K562 (cell line): ENCODE measurements around the gene SMG6. TPM values are rescaled to one million over a fixed set of nuclear protein-coding genes. Genes with fewer than 3 reads are reported as not detected.
A peak's percentile ranks its signal among the peaks of the same experiment; 100 is the strongest.

Experiments
- ATAC-seq: fragments of 200-7000 bp; cut with Tn5 transposase; 3 replicates; pipeline ENCODE4 v1.9.1; 2020; ENCODE audit warnings: moderate library complexity
- BruUV-seq: library from RNA; stranded (reverse); fragments of 400-500 nt; replicated peaks from 2 replicates; lab custom pipeline; 2021; lab: Mats Ljungman, UMichigan
- CTCF ChIA-PET: fragments of 300-600 bp; formaldehyde crosslinking; extraction: SDS; loops from one replicate; lab custom pipeline; 2021; ENCODE audit warnings: low intra/inter-chr PET ratio; lab: Yijun Ruan, JAX
- POLR2A ChIA-PET: fragments of 300-600, 350-650 bp; sonication (Branson Sonifier 250); formaldehyde crosslinking; extraction: SDS; loops from one replicate; lab custom pipeline; 2021; ENCODE audit warnings: antibody characterized with exemption, inconsistent platforms; lab: Yijun Ruan, JAX
- DNase-seq, 4 experiments: peaks; one replicate each; pipeline versions ENCODE4 v3.0.0 to v3.0.0-alpha.2; 2011 to 2018; ENCODE audit warnings: low spot score in 3 of 4, mixed read lengths in 3 of 4; ENCODE audit errors: extremely low read depth in 1 of 4
- FAIRE-seq: peaks from 2 replicates; lab custom pipeline; 2011; peaks lifted over from hg19 to GRCh38; lab: Jason Lieb, UNC
- H2AFZ ChIP-seq: 2 replicates; pipeline ENCODE4 v1.6.0; 2011; ENCODE audit warnings: low read depth, low read length, control low read depth, inconsistent platforms
- H3K27ac ChIP-seq: fragments of 200-600 bp; 3 replicates; pipeline ENCODE4 v1.8.0; 2011; ENCODE audit warnings: low read depth, mild to moderate bottlenecking, control low read depth, inconsistent platforms, low read length, moderate library complexity, mixed read lengths; ENCODE audit errors: extremely low read depth
- H3K27me3 ChIP-seq, 2 experiments: fragments of 300-600 bp in 1 of 2; 2 replicates in 1 of 2; 3 replicates in 1 of 2; pipeline versions ENCODE4 v1.6.0 to v1.8.0; 2011; ENCODE audit warnings: inconsistent platforms in 2 of 2, low read length in 2 of 2, mild to moderate bottlenecking in 1 of 2, mixed read lengths in 1 of 2, moderate library complexity in 1 of 2; ENCODE audit not compliant: control insufficient read depth in 2 of 2, insufficient read depth in 2 of 2
- H3K36me3 ChIP-seq: fragments of 300-600 bp; 3 replicates; pipeline ENCODE4 v1.8.0; 2011; ENCODE audit warnings: mild to moderate bottlenecking, low read length, inconsistent platforms; ENCODE audit not compliant: control insufficient read depth, insufficient read depth
- H3K4me1 ChIP-seq, 2 experiments: fragments of 200-600 bp in 1 of 2; replicated peaks in 1 of 2; 2 replicates in 1 of 2; 3 replicates in 1 of 2; pipeline versions ENCODE4 v1.5.1 to v1.8.0; 2011; ENCODE audit warnings: inconsistent platforms in 2 of 2, low read length in 2 of 2, mild to moderate bottlenecking in 1 of 2, mixed read lengths in 1 of 2, moderate library complexity in 1 of 2; ENCODE audit not compliant: control insufficient read depth in 2 of 2, insufficient read depth in 2 of 2
- H3K4me2 ChIP-seq: 2 replicates; pipeline ENCODE4 v1.6.1; 2011; ENCODE audit warnings: low read length, control low read depth, inconsistent platforms, mixed read lengths; ENCODE audit not compliant: insufficient read depth
- H3K4me3 ChIP-seq: fragments of 200-600 bp; sonication (generic), shearing (Covaris generic); 2 replicates; pipeline ENCODE4 v1.5.1; 2016; ENCODE audit warnings: control low read depth, inconsistent platforms
- H3K79me2 ChIP-seq: fragments of 200-600 bp; 3 replicates; pipeline ENCODE4 v1.8.0; 2011; ENCODE audit warnings: low read length, inconsistent platforms; ENCODE audit not compliant: control insufficient read depth, insufficient read depth
- H3K9ac ChIP-seq, 2 experiments: 2 replicates each; pipeline versions ENCODE4 v1.6.0 to v1.6.1; 2011; ENCODE audit warnings: low read depth in 2 of 2, low read length in 2 of 2, control low read depth in 1 of 2, inconsistent platforms in 1 of 2, mild to moderate bottlenecking in 1 of 2, mixed read lengths in 1 of 2; ENCODE audit not compliant: insufficient read depth in 1 of 2
- H3K9me1 ChIP-seq: one replicate; pipeline ENCODE4 v1.6.0; 2011; ENCODE audit warnings: inconsistent platforms, mild to moderate bottlenecking, low read length, moderate library complexity; ENCODE audit not compliant: control insufficient read depth, insufficient read depth
- H3K9me3 ChIP-seq: replicated peaks from 2 replicates; pipeline ENCODE4 v1.5.1; 2011; ENCODE audit warnings: low read depth, low read length, inconsistent platforms; ENCODE audit not compliant: control insufficient read depth, insufficient read depth
- H4K20me1 ChIP-seq: replicated peaks from 2 replicates; pipeline ENCODE4 v1.6.1; 2011; ENCODE audit warnings: low read length, inconsistent platforms, mixed read lengths; ENCODE audit not compliant: control insufficient read depth, insufficient read depth
- CTCF ChIP-seq, 3 experiments: IDR thresholded peaks in 2 of 3; conservative IDR thresholded peaks in 1 of 3; 2 replicates each; pipeline ENCODE4 v1.5.1; 2011 to 2012; ENCODE audit warnings: low read length in 3 of 3, mild to moderate bottlenecking in 3 of 3, control low read depth in 2 of 3, improper control_type of control experiment in 1 of 3, inconsistent platforms in 1 of 3, low read depth in 1 of 3, mixed read lengths in 1 of 3, moderate library complexity in 1 of 3; ENCODE audit not compliant: insufficient read depth in 2 of 3
- KLF16 ChIP-seq: IDR thresholded peaks from 2 replicates; pipeline ENCODE4 v1.6.1; 2016; ENCODE audit warnings: antibody characterized with exemption
- NR2C1 ChIP-seq, 2 experiments: fragments of 450-650 bp; IDR thresholded peaks; 2 replicates each; pipeline ENCODE4 v1.6.1; 2017; ENCODE audit warnings: mild to moderate bottlenecking in 2 of 2, antibody characterized with exemption in 1 of 2, inconsistent platforms in 1 of 2, missing compliant biosample characterization in 1 of 2, missing genetic modification characterization in 1 of 2
- NR2C2 ChIP-seq, 2 experiments: fragments of 200-800 bp in 1 of 2; sonication (Bioruptor generic) in 1 of 2; sonication (generic) in 1 of 2; formaldehyde crosslinking in 1 of 2; IDR thresholded peaks; 2 replicates each; pipeline versions ENCODE4 v1.6.1 to v1.8.0; 2016 to 2022; ENCODE audit warnings: mild to moderate bottlenecking in 1 of 2, missing compliant biosample characterization in 1 of 2, missing genetic modification characterization in 1 of 2, missing genetic modification reagents in 1 of 2
- RAD21 ChIP-seq, 2 experiments: fragments of 250-450 bp in 1 of 2; fragments of 450-650 bp in 1 of 2; sonication (Bioruptor Pico) in 1 of 2; formaldehyde crosslinking in 1 of 2; IDR thresholded peaks in 1 of 2; conservative IDR thresholded peaks in 1 of 2; 2 replicates each; pipeline versions ENCODE4 v1.4.0 to v1.8.0; 2020 to 2022; ENCODE audit warnings: mild to moderate bottlenecking in 2 of 2, moderate library complexity in 1 of 2
- RCOR1 ChIP-seq, 2 experiments: IDR thresholded peaks; 2 replicates each; pipeline ENCODE4 v1.6.1; 2012; ENCODE audit warnings: low read depth in 2 of 2, low read length in 2 of 2, borderline replicate concordance in 1 of 2, improper control_type of control experiment in 1 of 2
- RNF219 ChIP-seq: fragments of 250-450 bp; sonication (Bioruptor Pico); IDR thresholded peaks from 2 replicates; pipeline ENCODE4 v1.5.0; 2022; ENCODE audit warnings: mild to moderate bottlenecking
- SIX5 ChIP-seq, 2 experiments: IDR thresholded peaks; 2 replicates each; pipeline ENCODE4 v1.6.1; 2011; ENCODE audit warnings: low read length in 2 of 2, borderline replicate concordance in 1 of 2, low read depth in 1 of 2, mild to moderate bottlenecking in 1 of 2, moderate library complexity in 1 of 2; ENCODE audit not compliant: insufficient read depth in 1 of 2
- SPI1 ChIP-seq: IDR thresholded peaks from 2 replicates; pipeline ENCODE4 v1.6.1; 2011; ENCODE audit warnings: low read depth, low read length, control low read depth, borderline replicate concordance
- WGBS: fragments of 100-300 bp; shearing (Covaris generic); methylation state at CpG from one replicate; pipeline ENCODE4 v1.1.6; 2016; ENCODE audit warnings: low coverage, mixed read lengths; ENCODE audit not compliant: insufficient coverage; ENCODE audit errors: missing lambda C conversion rate; 5-methylcytosine and 5-hydroxymethylcytosine counted together
- in situ Hi-C: fragments of 300-500 bp; cut with MboI; formaldehyde crosslinking; loops from 4 replicates; pipeline ENCODE4 v1.15.0; 2018; ENCODE audit warnings: inconsistent platforms, mixed read lengths
- intact Hi-C: fragments of 100-400 bp; cut with micrococcal nuclease; formaldehyde crosslinking; loops from 2 replicates; pipeline ENCODE4 v1.14.2; 2022
- polyA plus RNA-seq, 8 experiments: library from polyadenylated mRNA; depleted of rRNA in 4 of 8; stranded (reverse) in 5 of 8; unstranded in 3 of 8; fragments of >200 nt; fragmentation: Nextera tagmentation in 2 of 8; fragmentation: Illumina TruSeq in 1 of 8; extraction: Ambion mirVana in 2 of 8; extraction: Trizol in 1 of 8; gene quantifications; 2 replicates each; pipeline versions ENCODE4 v1.2.1 to v1.2.3, GENCODE V29; 2011 to 2014; ENCODE audit warnings: inconsistent platforms in 1 of 8, missing spikeins in 1 of 8
- total RNA-seq, 7 experiments: library from RNA; depleted of rRNA in 6 of 7; stranded (reverse); fragments of >200 nt in 6 of 7; fragmentation: Illumina TruSeq in 2 of 7; extraction: Trizol in 2 of 7; gene quantifications; 2 replicates each; pipeline versions ENCODE4 v1.2.1 to v1.2.3, GENCODE V29; 2011 to 2021; ENCODE audit warnings: low replicate concordance in 1 of 7
- TF ChIP-seq, protein P1 (sequence below): sonication (generic); IDR thresholded peaks from 2 replicates; pipeline ENCODE4 v1.6.1; 2016
- TF ChIP-seq, protein P2 (sequence below): fragments of 250-450 bp; sonication (Bioruptor Pico); IDR thresholded peaks from 2 replicates; pipeline ENCODE4 v1.8.0; 2022; ENCODE audit warnings: inconsistent platforms, mild to moderate bottlenecking, moderate library complexity, borderline replicate concordance

SMG6 gene
- total and polyA plus RNA-seq, 9 of the 15 experiments (the other 6 are each of a cell fraction or from before 2014, with no cell fraction given): 0.44 to 13.9 (median 6.0) TPM

- no peak overlapping the region for H3K4me3 ChIP-seq
- no peak overlapping the region for H2AFZ ChIP-seq
- TF ChIP-seq RAD21 (CRISPR knock-in tag; conservative IDR thresholded peaks at IDR 0.05 in 1 of 2, IDR thresholded peaks at IDR 0.05 in 1 of 2): peak in 1 of 2 experiments; percentile 21; a peak in 1 of 4 replicates
- TF ChIP-seq, protein P1, sequence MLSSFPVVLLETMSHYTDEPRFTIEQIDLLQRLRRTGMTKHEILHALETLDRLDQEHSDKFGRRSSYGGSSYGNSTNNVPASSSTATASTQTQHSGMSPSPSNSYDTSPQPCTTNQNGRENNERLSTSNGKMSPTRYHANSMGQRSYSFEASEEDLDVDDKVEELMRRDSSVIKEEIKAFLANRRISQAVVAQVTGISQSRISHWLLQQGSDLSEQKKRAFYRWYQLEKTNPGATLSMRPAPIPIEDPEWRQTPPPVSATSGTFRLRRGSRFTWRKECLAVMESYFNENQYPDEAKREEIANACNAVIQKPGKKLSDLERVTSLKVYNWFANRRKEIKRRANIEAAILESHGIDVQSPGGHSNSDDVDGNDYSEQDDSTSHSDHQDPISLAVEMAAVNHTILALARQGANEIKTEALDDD: peak; percentile 19; the same call in 1 of the 2 replicates
- TF ChIP-seq KLF16: no peak
- TF ChIP-seq SIX5 (IDR thresholded peaks at IDR 0.05; ENCODE audit: borderline replicate concordance in 1 of 2, insufficient read depth in 1 of 2, low read depth in 1 of 2, low read length in 2 of 2): no peak
- TF ChIP-seq RCOR1 (IDR thresholded peaks at IDR 0.05; ENCODE audit: borderline replicate concordance in 1 of 2, low read depth in 2 of 2, low read length in 2 of 2): no peak
- TF ChIP-seq NR2C1 (IDR thresholded peaks at IDR 0.05): peak; percentile 18; the same call in 1 of the 2 replicates
- TF ChIP-seq NR2C1 (tag; IDR thresholded peaks at IDR 0.05): peak; percentile 43; the same call in 1 of the 2 replicates
- no peak for TF ChIP-seq NR2C2 (CRISPR knock-in tag; IDR thresholded peaks at IDR 0.05)
- TF ChIP-seq NR2C2 (tag; IDR thresholded peaks at IDR 0.05): peak; percentile 17; the same call in 1 of the 2 replicates
- peak in 1 of 3 experiments; percentile 17; a peak in 1 of 6 replicates for TF ChIP-seq CTCF (IDR thresholded peaks at IDR 0.05 in 2 of 3, conservative IDR thresholded peaks at IDR 0.05 in 1 of 3; ENCODE audit: insufficient read depth in 2 of 3, low read depth in 1 of 3, low read length in 3 of 3)
- TF ChIP-seq RNF219 (CRISPR knock-in tag): no peak
- TF ChIP-seq, protein P2, sequence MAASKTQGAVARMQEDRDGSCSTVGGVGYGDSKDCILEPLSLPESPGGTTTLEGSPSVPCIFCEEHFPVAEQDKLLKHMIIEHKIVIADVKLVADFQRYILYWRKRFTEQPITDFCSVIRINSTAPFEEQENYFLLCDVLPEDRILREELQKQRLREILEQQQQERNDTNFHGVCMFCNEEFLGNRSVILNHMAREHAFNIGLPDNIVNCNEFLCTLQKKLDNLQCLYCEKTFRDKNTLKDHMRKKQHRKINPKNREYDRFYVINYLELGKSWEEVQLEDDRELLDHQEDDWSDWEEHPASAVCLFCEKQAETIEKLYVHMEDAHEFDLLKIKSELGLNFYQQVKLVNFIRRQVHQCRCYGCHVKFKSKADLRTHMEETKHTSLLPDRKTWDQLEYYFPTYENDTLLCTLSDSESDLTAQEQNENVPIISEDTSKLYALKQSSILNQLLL: no peak
- peak; percentile 88; the same call in 1 of the 2 replicates for TF ChIP-seq SPI1
- TF ChIP-seq, all 486 proteins: peak for 6
- peaks cover 13% of the 10 kb centered on the region; the same call in 2 of the 3 replicates for H3K36me3 ChIP-seq
- in situ Hi-C loops: no loop called here
- no peaks in the 10 kb centered on the region for H3K27me3 ChIP-seq
- peak overlapping the region in 1 of 2 experiments; percentile 82; a peak in 1 of 4 replicates for H3K9ac ChIP-seq
- H3K4me2 ChIP-seq: no peak overlapping the region
- FAIRE-seq (no peak), ATAC-seq (peak; percentile 54), DNase-seq (peak in 2 of 4 experiments; percentile 20 to 38)
- 37% methylated on average over 7 of the region's 7 CpGs for WGBS
- H3K4me1 ChIP-seq: peaks cover 31 to 34% of the 10 kb centered on the region in 2 experiments
- H4K20me1 ChIP-seq: no peaks in the 10 kb centered on the region; the same call in 1 of the 2 replicates
- ChIA-PET POLR2A (interaction anchor here (0.6 to 1.0 kb wide), 3 partner anchors 9 to 199 kb away, joined by 3 read pairs; no protein-coding TSS in a partner anchor), CTCF (no interaction called here)
- H3K9me3 ChIP-seq: no peaks in the 10 kb centered on the region
- intact Hi-C loops: no loop called here
- H3K9me1 ChIP-seq: no peaks in the 10 kb centered on the region
- peak overlapping the region; percentile 56; the same call in 1 of the 3 replicates for H3K27ac ChIP-seq
- H3K79me2 ChIP-seq: no peaks in the 10 kb centered on the region
- no TSS peak for BruUV-seq
Measured at GRCh38 chr17:2083613-2084035, 220.0 kb downstream of the SMG6 start.
